Stimulated activated CD4-positive, alpha-beta T cell treated with anti-CD3 and anti-CD28 coated beads, Interleukin-15, amount 100 ng/mL, for 1 hour (primary cell): Measurements from ENCODE around the gene SNX33.
"Not testable (repeated sequence)": the region's sequence is repeated elsewhere in the genome, so short reads cannot be mapped to it uniquely, and the experiment has no call there.

ENCODE experiments used
- DNase-seq, 2 donors: peaks; one replicate each; pipeline ENCODE4 v3.0.0-alpha.2; 2020; ENCODE audit warnings: low read depth in 1 of 2, low spot score in 1 of 2

The SNX33 gene

DNA sequence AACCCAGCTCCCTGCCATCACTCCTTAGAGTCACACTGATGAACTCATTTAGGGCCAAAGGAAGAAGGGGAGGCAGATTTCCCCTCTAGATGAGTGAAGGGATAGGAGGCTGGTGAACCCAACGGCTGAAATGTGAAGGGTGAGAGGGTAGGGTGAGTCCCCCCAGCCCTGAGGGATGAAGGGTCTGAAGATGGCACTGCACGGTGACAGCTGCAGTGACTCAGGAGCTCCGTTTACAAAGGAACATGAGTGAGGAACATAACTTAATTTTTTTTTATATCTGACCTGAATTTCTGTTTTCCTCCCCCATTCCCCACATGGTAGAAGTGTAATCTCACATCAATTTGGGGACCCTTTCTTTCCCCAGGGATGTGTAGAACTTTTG lies 14.0 kb downstream of the SNX33 start:
- DNase-seq, result no peak

DNA sequence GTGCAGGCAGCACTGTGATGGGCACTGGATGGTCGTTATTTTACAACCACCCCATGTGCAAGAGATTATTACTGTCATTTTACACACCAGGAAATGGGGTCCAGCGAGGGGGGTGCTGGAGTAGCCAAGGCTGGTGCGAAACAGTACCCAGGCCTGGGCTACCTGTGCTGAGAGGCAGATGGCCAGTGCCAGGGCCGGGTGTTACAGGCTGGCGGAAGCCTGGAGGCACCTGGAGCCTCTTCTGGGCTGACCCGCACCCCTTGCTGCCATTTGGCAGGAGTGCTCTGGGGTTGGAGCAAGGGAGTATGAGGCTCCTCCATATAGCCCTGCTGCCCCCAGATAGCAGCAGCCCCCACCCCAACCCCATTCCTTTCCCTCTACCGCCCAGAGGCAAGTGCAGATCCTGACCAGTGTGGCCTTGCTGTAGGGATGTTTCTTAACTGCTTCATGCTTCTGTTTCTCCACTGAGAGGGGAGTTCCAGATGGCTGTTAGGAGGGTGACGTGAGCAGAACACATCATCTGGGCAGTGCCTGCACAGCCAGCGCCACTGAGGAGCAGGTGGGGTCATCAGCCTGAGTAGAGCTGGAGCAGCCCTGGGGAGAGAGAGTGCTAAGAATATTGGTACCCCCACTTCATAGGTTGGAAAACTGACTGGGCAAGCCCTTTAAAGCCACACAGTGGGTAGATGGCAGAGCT lies 15.3 kb downstream of the SNX33 start:
- DNase-seq, result no peak

DNA sequence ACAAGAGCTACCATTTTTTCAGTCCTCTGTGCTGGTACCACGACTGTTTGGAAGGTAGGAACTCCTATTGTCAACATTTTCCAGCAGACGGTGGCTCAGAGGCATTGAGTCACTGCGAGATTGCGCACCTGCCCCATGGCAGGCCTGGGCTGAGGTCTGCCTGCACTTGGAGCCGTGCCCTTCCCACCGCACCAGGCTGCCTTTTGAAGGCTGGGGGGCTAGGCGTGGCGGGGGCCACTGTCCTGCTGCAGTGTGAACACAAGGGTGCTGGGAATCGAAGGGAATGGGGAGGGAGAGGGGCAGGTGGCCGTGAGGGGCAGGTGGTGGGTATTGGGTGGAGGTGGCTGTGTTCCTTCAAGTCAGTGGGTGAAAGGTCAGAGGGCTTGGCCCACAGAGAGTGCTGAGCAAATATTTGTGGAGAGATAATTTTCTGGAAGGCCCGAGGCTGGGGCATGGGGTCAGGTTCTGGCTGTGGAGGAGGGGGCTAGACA lies 16.3 kb downstream of the SNX33 start:
- no peak for DNase-seq

DNA sequence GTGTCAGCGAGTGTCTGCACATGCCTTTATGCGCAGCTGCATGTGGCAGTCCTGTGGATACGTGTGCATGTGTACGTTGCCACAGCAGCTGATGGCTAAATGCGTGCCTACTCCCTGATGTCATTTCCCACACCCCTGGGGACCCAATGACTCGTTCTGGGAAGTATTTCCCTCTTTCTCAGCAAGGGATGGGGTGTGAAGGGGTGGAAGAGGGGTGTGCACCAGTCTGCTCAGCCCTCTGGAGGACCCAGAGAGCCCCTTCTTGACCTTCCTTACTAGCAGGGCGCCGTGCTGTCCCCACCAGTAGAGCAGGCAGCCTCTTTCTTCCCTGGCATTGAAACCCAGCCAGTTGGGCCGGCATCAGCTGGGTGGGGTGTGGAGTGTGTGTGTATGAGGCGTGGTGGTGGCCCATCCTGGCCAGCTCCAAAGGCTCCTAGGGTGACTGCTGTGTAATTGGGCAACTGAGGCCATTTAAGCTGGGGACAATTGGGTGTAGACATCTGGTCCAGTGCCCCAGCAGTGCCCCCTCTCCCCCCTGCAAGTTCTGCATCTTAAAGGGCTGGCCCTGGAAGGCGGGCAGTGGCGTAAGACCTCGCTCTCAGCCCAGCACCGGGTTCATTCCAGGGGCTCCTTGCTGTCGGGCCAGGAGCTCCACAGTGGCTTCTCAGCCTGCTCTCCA lies 19.2 kb downstream of the SNX33 start:
- DNase-seq, result no peak

DNA sequence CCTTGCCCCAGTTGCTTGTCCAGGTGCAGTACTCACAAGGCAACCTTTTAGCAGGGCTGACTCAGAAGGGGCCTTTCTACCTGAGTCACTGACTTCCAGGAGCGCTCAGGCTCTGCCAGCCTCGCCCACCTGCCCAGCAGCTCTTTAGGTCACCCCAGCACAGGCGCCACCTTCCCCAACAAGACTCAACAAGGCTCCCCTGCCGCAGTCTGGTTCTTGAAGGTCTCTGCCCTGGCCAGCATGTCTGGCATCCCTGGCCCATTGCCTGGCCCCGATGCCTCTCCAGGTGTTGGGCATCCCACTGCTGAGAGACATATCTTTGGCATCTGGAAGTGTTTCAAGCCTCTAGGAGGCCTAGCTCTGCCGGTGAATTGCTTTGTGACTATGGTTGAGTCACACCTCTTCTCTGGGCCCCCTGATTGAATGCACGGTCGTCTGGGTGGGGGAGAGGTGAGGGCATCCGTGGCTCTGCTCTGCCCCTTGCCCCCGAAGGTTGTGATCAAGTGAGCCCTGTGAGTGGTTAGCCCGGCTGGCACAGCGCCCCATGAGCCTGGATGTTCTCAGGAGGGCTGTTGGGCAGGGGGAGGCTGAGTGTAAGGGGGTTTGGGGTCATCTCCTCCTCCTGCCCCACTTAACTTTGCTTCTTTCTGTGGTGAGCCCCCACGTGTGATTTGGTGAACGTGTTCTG lies 21.6 kb downstream of the SNX33 start:
- DNase-seq, result no peak

DNA sequence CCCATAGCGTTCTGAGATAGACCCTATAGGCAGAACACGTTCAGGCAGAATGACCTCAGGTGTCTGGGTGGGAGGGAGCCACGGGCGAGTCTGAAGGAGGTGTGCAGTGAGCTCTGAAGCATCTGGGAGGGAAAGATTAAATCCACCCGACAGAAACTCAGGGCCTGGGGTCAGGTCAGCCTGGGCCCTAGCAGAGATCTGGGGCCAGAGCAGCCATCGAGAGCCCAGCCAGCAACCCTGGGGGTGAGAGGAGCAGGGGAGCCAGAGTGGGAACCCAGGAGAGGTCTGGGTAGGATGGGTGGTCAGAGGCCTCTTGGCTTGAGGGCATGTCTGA lies 22.1 kb downstream of the SNX33 start:
- no peak for DNase-seq

DNA sequence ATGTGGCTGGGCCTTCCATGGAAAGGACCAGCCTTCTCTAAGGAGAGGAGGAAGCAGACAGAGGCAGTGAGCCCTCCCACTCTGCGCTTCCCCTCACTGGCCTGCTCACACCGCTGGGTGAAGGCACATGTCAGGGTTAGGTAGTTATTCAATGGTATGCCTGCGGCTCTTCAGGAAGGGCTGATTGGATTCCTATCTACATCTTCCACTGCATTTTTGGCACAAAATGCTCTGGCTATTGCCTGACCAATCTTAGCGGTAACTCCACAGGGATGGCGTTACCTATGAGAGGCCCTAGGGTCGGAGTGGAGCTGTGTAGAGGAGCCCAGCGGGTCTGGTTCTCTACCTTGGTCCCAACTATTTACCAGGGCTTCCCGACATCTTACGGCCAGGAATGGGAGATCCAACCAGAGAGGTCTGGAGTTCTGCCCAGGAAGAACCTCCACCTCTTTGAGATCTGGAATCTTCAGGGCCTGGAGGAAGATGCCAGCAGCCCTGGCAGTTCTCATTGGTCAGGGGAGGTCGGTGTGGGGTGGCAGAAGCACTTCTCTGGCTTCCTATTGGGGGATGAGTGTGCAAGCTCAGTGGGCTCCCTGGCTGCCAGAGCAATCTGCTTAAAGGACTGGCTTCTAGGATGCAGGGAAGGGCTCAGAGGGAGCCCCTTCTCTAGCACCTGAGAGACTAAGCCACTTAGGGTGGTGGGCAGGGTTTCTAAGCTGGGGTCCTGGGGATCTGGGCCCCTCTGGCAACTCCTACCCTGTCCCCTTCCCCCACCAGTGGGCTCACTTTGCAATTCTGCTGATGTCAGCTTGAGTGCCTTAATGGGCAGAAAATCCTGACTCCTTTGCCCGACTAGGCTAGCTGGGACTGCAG lies 24.3 kb downstream of the SNX33 start:
- no peak for DNase-seq

DNA sequence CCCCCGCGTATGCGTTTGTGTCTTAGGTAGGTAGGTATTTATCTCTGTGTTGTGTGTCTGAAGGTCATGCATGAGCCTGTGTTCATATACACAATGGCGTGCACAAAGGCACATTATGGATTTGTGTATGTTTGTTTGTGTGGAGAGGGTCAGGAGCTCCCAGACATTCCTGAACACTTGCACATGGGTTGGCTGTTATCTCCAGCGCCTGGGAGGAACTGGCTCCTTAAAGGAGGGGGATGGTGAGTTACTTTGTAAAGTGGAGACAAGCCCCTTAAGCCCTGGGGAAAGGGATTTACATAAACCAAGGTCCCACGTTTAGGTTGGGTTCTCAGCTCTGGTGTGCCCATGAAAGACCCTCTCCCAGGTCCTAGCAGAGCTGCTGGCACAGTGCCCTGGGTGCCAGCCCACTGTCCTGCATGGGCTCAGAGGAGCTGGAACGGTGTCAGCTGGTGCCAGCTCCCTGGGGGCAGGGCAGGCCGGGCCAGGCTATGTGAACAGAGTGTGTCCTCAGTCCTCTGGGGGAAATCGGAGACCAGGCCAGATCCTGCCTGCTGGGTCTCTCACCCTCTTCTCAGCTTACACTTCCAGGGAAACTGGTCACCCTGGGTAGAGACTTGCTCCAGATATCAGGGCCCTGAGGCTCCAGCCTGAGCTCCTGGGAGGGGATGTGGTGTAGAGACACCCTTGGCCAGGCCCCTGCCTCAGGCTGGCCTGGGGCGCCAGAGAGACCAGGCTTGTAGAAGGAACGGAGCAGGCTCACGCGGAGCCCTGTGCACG lies 25.1 kb downstream of the SNX33 start:
- DNase-seq, result no peak

DNA sequence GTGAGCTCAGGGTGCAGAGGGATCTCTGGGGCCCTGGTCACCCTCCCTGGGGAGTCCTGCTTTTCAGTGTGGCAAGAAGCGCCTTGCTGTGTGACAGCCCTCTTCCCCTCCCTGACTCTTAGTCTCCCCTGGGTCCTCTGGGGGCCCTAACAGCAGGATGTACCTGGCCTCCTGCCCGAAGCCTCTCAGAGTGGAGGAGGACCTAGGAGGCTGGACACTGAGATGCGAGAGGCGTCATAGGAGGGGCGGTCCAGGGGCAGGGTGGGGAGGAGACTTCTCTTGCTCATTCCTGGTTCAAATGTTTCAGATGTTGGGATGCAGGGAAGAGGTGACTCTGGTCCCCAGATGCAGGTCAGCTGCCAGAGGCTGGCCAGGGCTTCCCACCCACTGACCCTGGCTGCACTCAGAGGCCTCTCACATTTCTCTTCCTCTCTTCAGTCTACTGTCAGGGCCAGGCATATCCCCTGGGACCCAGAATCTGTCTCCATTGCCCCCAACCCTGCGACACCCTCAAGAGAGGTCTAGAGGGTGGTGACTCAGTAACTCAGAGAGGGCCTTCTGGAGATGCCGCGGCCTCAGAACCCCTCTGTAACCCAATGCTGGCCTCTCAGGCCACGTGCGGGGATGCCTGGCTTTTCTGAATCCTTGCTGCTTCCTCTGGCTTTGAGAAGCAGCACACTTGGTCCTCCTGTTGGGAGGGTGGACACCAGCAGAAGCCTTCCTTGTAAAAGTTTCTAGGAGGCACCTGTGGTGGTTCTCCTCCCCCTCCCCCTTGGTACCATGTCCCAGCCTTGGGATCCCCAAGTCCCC lies 25.9 kb downstream of the SNX33 start:
- no peak for DNase-seq

DNA sequence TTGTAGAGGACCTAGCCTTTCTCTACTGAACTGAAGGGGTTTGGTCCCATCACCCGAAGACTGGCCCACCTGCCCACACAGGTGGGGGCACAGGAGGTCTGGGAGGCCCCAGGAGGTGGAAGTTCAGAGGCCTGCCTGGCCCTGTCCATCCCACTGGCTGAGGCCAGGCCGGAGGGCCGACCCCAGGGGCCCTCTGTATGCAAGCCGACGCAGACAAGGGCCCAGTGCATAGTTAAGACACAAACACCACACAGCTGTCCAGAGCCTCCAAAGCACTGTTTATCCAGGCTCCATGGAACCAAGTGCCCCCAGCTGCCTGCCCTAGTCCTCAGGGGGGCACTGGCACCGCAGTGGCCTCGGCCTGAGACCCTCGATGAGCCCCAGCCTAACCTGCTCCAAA lies 26.7 kb downstream of the SNX33 start:
- DNase-seq, result no peak

DNA sequence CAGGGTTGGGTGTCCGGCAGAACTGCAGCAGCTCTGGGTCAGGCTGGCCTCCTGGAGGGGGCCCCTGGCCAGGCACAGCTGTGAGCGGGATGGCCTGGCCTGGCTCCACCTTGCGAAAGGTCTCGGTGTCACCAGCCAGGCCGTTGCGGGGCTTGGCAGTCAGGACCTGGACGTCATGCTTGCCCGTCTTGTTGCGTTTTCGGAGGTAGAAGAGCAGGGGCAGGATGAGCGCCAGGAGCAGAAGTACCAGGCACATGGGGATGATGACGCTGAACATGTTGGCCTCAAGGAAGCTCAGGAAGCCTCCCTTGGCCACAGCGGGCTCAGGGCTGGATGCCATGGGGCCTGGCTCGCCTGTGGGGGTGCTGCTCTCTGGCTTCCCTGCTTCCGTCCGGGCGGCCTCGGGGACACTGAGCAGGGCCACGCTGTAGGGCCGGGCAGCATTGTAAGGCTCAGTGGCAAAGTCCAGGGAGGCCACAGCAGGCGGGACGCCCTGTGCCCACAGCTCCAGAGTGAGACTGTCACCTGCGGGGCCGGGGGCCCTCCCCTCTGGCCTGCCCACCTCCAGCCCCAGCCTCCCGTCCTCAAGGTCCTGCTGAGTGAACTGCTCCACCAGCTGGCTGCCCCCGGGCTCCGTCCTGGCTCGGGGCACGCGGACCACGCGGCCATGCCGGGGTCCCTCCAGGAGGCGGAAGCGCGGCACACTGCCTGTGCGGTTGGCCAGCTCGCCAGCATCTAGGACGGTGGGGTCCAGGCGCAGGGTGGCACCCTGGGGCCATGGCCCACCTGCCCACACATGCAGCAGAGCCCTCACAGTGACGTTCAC lies 28.1 kb downstream of the SNX33 start:
- no peak for DNase-seq

DNA sequence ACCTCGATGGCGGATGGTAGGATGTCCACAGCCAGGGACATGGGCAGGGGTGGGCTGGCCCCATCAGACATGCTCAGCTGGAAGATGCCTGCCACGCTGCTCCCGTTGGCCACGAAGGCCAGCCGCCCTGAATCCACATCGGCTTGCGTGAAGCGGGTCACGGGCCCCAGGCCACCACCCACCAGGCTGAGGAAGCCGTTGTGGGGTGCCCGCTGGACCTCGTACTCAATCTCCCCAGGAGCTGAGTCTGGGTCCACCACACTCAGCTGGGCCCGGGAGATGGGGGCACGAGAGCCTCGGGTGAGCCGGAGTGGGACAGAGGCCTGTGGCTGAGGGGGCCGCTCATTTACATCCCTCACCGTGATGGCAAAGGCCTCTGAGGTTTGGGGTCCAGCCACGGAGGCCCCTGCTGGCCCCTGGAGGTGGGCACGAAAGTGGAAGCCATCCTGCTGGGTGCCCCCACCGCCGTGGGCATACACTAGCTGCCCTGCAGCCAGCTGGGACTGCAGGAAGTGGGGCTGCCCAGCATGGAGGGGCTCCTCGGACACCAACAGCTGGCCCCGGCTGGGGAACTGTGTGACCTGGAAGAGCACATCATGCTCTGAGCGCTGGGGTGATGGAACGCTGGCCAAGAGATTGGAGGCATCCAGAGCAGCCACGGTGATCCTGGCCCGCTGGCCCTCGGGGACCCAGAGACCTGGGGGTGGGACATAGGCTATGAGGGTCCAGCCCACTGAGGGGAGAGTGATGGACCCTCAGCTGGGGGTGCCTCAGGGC lies 29.2 kb downstream of the SNX33 start:
- no peak for DNase-seq

DNA sequence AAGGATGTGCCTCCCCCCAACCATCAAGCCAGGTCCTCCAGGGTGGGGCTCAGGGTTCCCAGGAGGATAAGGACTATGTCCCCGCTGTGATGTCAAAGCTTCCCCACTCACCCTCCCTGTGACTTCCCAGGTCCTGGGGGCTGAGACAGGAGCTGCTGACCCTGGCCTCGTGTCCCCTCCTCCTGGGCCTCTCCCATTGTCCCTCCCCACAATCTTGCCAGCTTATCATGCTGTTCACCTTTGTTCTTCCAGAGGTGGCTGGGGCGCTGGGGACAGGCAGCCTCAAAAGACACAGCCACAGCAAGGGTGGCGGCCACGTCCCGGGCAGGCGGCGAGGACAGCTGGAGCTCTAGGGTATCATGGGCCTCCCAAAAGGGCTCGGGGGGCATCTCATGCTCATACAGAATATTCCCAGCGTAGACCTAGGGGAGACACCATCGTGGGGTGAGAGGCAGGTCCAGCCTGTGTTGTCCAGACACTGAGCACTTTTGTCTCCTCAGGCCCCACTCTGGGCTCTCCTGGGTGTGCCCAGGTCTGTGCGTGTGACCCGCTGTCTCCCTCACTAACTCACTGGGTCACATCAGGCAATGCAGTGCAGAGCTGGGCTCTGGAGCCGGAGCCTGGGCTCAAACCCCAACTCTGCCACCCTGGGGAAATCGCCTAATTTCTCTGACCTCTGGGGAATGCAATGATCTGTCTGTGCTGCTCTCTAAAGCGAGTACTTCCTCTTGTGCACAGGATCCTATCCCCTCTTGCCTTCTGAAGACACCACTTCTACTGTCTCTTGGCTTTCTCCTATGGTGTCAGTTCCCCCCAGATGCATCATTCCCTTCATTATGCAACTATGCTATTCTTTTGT lies 30.0 kb downstream of the SNX33 start:
- DNase-seq, result no peak

DNA sequence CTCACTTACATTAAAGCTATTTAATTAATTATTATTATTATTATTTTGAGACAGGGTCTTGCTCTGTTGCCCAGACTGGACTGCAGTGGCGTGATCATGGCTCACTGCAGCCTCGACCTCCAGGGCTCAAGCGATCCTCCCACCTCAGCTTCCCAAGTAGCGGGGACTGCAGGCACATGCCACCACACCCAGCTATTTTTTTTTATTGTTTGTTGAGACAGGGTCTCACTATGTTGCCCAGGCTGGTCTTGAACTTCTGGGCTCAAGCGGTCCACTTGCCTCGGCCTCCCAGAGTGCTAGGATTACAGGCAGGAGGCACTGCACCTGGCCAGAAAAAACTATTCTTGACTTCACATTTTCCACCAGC lies 30.6 kb downstream of the SNX33 start:
- not testable (repeated sequence) for DNase-seq

DNA sequence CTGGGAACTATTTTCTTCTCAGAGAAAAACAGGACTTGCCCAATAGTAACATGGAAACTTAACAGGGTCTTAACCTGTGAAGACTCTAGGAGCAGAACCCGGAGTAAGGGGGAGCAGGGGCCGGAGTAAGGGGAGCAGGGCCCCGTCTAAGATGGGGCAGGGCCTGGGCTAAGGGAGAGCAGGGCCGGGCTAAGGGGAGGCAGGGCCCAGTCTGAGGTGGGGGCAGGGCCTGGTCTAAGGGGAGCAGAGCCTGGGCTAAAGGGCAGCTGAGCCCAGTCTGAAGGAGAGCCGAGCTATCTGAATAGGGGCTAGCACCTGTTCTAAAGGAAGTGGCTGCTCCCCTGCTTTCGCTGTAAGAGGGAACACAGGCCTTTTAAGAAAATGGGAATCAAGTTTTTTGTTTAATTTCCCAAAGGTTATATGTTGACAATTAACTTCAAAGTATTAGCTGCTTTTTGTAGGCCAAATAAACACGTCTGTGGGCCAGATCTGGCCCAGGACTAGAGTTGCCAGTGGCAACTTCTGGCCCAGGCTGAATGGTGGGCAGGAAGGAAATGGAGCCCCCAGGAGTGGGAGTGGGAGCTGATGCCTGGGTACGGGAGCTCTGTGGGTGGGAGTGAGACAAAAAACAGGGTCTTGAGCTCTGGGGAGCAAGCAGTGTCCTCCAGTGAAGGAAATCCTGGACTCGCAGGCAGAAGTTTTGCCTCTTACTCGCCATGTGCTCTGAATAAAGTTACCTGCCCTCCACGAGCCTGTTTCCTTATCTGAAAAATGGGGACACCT lies 32.5 kb downstream of the SNX33 start:
- DNase-seq, result no peak
